K562 (cell line): ENCODE results near the gene NDUFV3. TPM values are rescaled to one million over a fixed set of nuclear protein-coding genes. Genes with fewer than 3 reads are reported as not detected.
"Not testable (repeated sequence)": the region's sequence is repeated elsewhere in the genome, so short reads cannot be mapped to it uniquely, and the experiment has no call there.

Experiments used
- ARID3B ChIP-seq: fragments of 250-450 bp; sonication (Bioruptor Pico); IDR thresholded peaks from 2 replicates; pipeline ENCODE4 v1.4.0; 2020; ENCODE audit warnings: borderline replicate concordance
- CXXC5 ChIP-seq: fragments of 250-450 bp; sonication (Bioruptor Pico); IDR thresholded peaks from 2 replicates; pipeline ENCODE4 v1.8.0; 2022; ENCODE audit warnings: inconsistent platforms, mild to moderate bottlenecking, moderate library complexity
- DMBX1 ChIP-seq: fragments of 250-450 bp; sonication (Bioruptor Pico); IDR thresholded peaks from 2 replicates; pipeline ENCODE4 v1.8.0; 2022; ENCODE audit warnings: inconsistent platforms, mild to moderate bottlenecking, moderate library complexity, borderline replicate concordance
- GMEB1 ChIP-seq: fragments of 250-450 bp; sonication (Bioruptor Pico); IDR thresholded peaks from 2 replicates; pipeline ENCODE4 v1.4.0; 2020; ENCODE audit warnings: mild to moderate bottlenecking
- RREB1 ChIP-seq: fragments of 250-450 bp; sonication (Bioruptor Pico); IDR thresholded peaks from 2 replicates; pipeline ENCODE4 v1.4.0; 2020
- TEAD4 ChIP-seq, 2 experiments: sonication (generic) in 1 of 2; formaldehyde crosslinking in 1 of 2; IDR thresholded peaks; 2 replicates each; pipeline versions ENCODE4 v1.6.1 to v1.8.0; 2012 to 2022; ENCODE audit warnings: borderline replicate concordance in 1 of 2, inconsistent platforms in 1 of 2, low read length in 1 of 2, mild to moderate bottlenecking in 1 of 2, missing genetic modification reagents in 1 of 2
- ZNF592 ChIP-seq: fragments of 450-650 bp; IDR thresholded peaks from 2 replicates; pipeline ENCODE4 v1.6.1; 2017; ENCODE audit warnings: antibody characterized with exemption, mild to moderate bottlenecking
- ZNF79 ChIP-seq: fragments of 250-450 bp; sonication (Bioruptor Pico); IDR thresholded peaks from 2 replicates; pipeline ENCODE4 v1.4.0; 2020; ENCODE audit warnings: low read depth, mild to moderate bottlenecking, moderate library complexity
- polyA plus RNA-seq, 8 experiments: library from polyadenylated mRNA; depleted of rRNA in 4 of 8; stranded (reverse) in 5 of 8; unstranded in 3 of 8; fragments of >200 nt; fragmentation: Nextera tagmentation in 2 of 8; fragmentation: Illumina TruSeq in 1 of 8; extraction: Ambion mirVana in 2 of 8; extraction: Trizol in 1 of 8; gene quantifications; 2 replicates each; pipeline versions ENCODE4 v1.2.1 to v1.2.3, GENCODE V29; 2011 to 2014; ENCODE audit warnings: inconsistent platforms in 1 of 8, missing spikeins in 1 of 8
- total RNA-seq, 7 experiments: library from RNA; depleted of rRNA in 6 of 7; stranded (reverse); fragments of >200 nt in 6 of 7; fragmentation: Illumina TruSeq in 2 of 7; extraction: Trizol in 2 of 7; gene quantifications; 2 replicates each; pipeline versions ENCODE4 v1.2.1 to v1.2.3, GENCODE V29; 2011 to 2021; ENCODE audit warnings: low replicate concordance in 1 of 7

Gene NDUFV3
- total and polyA plus RNA-seq, 9 of the 15 experiments (the other 6 are each of a cell fraction or from before 2014, with no cell fraction given): 19.1 to 87.8 (median 74.3) TPM

- peak; percentile 95 for TF ChIP-seq ZNF592
- TF ChIP-seq DMBX1 (CRISPR knock-in tag): peak; percentile 97
- TF ChIP-seq ARID3B (CRISPR knock-in tag): peak; percentile 29; the same call in 1 of the 2 replicates
- TF ChIP-seq TEAD4 (IDR thresholded peaks at IDR 0.05; ENCODE audit: low read length): 0 out of 2 replicates have a peak, but pooled peaks have one; percentile 26
- TF ChIP-seq TEAD4 (CRISPR knock-in tag; IDR thresholded peaks at IDR 0.05; ENCODE audit: borderline replicate concordance): not testable (repeated sequence)
- TF ChIP-seq GMEB1 (CRISPR knock-in tag): peak; percentile 63
- TF ChIP-seq ZNF79 (CRISPR knock-in tag): peak; percentile 85
- peak; percentile 82 for TF ChIP-seq CXXC5 (CRISPR knock-in tag)
- TF ChIP-seq RREB1 (CRISPR knock-in tag): peak; percentile 84
Measured at GRCh38 chr21:42936360-42936759, 43.3 kb downstream of the NDUFV3 start (continued).
